ENCODE measurements around the gene ENDOV.
"Not testable (repeated sequence)": the region's sequence is repeated elsewhere in the genome, so short reads cannot be mapped to it uniquely, and the experiment has no call there.

ENDOV gene

DNA sequence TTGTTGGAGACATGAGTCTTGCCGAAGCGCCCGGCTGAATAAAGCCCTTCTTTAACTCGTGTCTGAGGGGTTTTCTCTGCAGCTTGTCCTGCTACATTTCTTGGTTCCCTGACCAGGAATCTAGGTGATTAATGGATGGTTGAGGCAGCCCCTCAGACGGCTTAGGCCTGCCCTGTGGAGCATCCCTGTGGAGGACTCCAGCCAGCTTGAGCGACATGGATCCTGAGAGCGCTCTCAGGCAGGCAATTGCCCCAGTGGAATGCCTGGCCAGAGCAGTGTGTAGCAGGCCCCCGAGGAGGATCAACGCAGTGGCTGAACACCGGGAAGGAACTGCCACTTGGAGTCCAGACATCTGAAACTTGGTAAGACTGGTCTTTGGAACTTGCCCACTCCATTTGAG lies 17.3 kb upstream of the ENDOV start:
- no peak overlapping the region for H3K9ac ChIP-seq (ENCODE audit: insufficient read length)
- TF ChIP-seq FOXP2 (optimal IDR thresholded peaks at IDR 0.05; ENCODE audit: control extremely low read depth, extremely low read length, insufficient read depth) (no peak), EZH2 (IDR thresholded peaks at IDR 0.05) (no peak), POLR2AphosphoS5 (IDR thresholded peaks at IDR 0.05; ENCODE audit: borderline replicate concordance, low read depth, low read length) (no peak)
- no peak overlapping the region for H3K4me3 ChIP-seq
- H3K9me3 ChIP-seq (ENCODE audit: low read depth, low read length): no peaks in the 10 kb centered on the region
- no peaks in the 10 kb centered on the region for H3K36me3 ChIP-seq (ENCODE audit: insufficient read depth, low read length)
- H3K27ac ChIP-seq: no peak overlapping the region
- DNase-seq (ENCODE audit: low read depth, low spot score): no peak

DNA sequence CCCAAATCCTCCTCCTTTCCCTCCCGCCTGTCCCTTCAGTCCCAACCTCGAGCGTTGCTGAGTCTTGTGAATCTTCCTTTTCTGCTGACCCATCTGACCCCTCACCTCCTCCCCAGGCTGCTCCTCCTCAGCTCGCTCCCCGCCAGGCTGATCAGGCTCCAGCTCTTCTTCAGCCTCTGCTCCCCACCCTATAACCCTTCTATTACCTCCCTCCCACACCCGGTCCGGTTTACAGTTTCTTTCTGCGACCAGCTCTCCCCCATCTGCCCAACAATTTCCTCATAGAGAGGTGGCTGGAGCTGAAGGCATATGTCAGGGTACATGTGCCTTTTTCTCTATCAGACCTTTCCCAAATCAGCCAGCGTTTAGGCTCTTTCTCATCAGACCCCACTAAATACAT lies 13.9 kb upstream of the ENDOV start:
- not testable (repeated sequence) for H3K9ac ChIP-seq (ENCODE audit: insufficient read length); H3K9me3 ChIP-seq (ENCODE audit: low read depth, low read length); DNase-seq (ENCODE audit: low read depth, low spot score); H3K4me3 ChIP-seq; H3K36me3 ChIP-seq (ENCODE audit: insufficient read depth, low read length); H3K27ac ChIP-seq

DNA sequence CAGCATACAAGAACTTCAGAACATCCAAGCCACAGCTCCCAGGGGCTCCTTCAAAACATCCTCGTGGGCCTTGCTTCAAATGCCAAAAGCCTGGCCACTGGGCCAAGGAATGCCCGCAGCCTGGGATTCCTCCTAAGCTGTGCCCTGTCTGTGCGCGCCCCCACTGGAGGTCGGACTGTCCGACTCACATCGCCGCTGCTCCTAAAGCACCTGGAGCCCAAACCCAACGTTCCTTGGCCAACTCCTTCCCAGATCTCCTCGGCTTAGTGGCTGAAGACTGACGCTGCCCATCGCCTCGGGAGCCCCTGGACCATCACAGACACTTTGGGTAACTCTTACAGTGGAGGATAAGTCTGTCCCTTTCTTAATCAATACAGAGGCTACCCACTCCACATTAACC lies 12.9 kb upstream of the ENDOV start:
- H3K36me3 ChIP-seq (ENCODE audit: insufficient read depth, low read length); H3K9ac ChIP-seq (ENCODE audit: insufficient read length); DNase-seq (ENCODE audit: low read depth, low spot score); H3K27ac ChIP-seq; H3K4me3 ChIP-seq; H3K9me3 ChIP-seq (ENCODE audit: low read depth, low read length): not testable (repeated sequence)

DNA sequence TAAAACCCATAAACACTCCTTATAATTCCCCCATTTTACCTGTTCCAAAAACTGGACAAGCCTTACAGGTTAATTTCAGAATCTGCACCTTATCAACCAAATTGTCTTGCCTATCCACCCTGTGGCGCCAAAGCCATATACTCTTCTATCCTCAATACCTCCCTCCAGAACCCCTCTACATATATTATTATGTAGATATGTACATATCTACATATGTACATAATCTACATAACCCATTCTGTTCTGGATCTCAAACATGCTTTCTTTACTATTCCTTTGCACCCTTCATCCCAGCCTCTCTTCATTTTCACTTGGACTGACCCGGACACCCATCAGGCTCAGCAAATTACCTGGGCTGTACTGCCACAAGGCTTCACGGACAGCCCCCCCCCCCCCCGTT lies 12.0 kb upstream of the ENDOV start:
- no peak overlapping the region for H3K4me3 ChIP-seq
- TF ChIP-seq EZH2 (IDR thresholded peaks at IDR 0.05) (no peak), FOXP2 (optimal IDR thresholded peaks at IDR 0.05; ENCODE audit: control extremely low read depth, extremely low read length, insufficient read depth) (no peak), POLR2AphosphoS5 (IDR thresholded peaks at IDR 0.05; ENCODE audit: borderline replicate concordance, low read depth, low read length) (no peak)
- no peak overlapping the region for H3K9ac ChIP-seq (ENCODE audit: insufficient read length)
- H3K27ac ChIP-seq: no peak overlapping the region
- H3K36me3 ChIP-seq (ENCODE audit: insufficient read depth, low read length): no peaks in the 10 kb centered on the region
- no peaks in the 10 kb centered on the region for H3K9me3 ChIP-seq (ENCODE audit: low read depth, low read length)
- DNase-seq (ENCODE audit: low read depth, low spot score): no peak

DNA sequence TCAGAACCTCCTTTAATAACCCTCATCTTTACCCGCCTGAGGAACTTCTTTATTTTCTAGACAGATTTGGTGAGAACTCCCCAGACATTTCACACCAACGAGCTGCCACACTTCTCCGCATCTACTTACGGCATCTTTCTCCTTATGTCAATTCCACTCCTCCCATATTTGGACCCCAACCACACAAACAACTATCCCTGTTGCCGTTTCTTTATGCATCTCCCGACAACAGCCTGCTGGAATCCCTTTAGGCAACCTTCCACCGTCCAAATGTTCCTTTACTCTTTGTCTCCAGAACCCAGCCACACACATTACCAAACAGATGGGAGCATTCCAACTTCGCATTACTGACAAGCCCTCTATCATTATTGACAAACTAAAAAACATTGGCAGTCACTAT lies 8.8 kb upstream of the ENDOV start:
- no peak for DNase-seq (ENCODE audit: low read depth, low spot score)
- no peak overlapping the region for H3K27ac ChIP-seq
- no peak for TF ChIP-seq EZH2 (IDR thresholded peaks at IDR 0.05)
- no peaks in the 10 kb centered on the region for H3K36me3 ChIP-seq (ENCODE audit: insufficient read depth, low read length)
- no peak overlapping the region for H3K9ac ChIP-seq (ENCODE audit: insufficient read length)
- no peak overlapping the region for H3K4me3 ChIP-seq
- H3K9me3 ChIP-seq (ENCODE audit: low read depth, low read length): no peaks in the 10 kb centered on the region

DNA sequence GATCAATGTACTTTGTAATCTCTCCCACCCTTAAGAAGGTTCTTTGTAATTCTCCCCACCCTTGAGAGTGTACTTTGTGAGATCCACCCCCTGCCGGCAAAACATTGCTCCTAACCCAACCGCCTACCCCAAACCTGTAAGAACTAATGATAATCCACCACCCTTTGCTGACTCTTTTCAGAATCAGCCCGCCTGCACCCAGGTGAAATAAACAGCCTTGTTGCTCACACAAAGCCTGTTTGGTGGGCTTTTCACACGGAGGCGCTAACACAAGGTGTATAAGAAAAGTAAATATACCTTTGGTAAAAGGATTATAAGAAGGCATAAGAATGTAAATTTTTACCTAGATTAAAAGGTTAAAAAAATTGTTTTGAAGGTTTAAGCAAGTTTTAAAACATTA lies 7.0 kb upstream of the ENDOV start:
- H3K27ac ChIP-seq; H3K36me3 ChIP-seq (ENCODE audit: insufficient read depth, low read length); H3K4me3 ChIP-seq; H3K9ac ChIP-seq (ENCODE audit: insufficient read length); H3K9me3 ChIP-seq (ENCODE audit: low read depth, low read length); DNase-seq (ENCODE audit: low read depth, low spot score): not testable (repeated sequence)

DNA sequence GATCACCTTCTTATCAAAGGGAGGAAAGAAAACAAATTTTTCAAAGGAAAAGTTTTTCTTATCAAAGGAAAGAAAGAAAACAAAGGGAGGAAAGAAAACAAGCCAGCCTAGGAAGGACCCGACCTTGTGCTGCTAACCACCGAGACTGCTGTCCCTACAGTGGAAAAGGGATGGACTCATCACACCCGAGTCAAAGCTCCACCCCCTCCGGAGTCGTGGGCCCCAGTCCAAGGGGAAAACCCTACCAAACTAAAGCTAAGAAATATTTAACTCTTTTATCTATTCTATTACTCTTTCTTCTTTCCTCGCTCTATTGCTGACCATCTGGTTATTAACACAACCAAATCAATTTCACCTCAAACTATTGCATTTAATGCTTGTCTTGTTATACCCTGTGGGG lies 6.1 kb upstream of the ENDOV start:
- DNase-seq (ENCODE audit: low read depth, low spot score): no peak
- Histone ChIP-seq H3K9me3 (ENCODE audit: low read depth, low read length) (no peaks in the 10 kb centered on the region), H3K27ac (no peak overlapping the region), H3K36me3 (ENCODE audit: insufficient read depth, low read length) (no peaks in the 10 kb centered on the region), H3K4me3 (no peak overlapping the region), H3K9ac (ENCODE audit: insufficient read length) (no peak overlapping the region)
- TF ChIP-seq POLR2AphosphoS5 (IDR thresholded peaks at IDR 0.05; ENCODE audit: borderline replicate concordance, low read depth, low read length) (no peak), EZH2 (IDR thresholded peaks at IDR 0.05) (no peak), FOXP2 (optimal IDR thresholded peaks at IDR 0.05; ENCODE audit: control extremely low read depth, extremely low read length, insufficient read depth) (no peak)

DNA sequence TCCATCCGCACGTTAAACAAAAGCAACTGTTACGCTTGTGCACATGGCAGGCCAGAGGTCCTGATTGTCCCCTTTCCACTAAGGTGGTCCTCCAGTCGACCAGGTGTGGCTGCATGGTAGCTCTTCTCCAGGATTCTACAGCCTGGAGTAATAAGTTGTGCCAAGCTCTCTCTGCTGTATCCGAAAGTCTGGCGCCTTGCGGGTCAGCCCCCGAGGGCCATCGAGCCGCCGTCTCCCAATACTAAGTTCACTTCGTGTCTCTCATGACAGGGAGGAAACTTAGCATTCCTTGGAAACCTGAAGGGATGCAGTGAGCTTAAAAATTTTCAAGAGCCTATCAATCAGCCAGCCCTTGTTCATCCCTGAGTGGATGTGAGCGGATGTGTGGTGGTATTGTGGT lies 5.3 kb upstream of the ENDOV start:
- TF ChIP-seq EZH2 (IDR thresholded peaks at IDR 0.05) (no peak), POLR2AphosphoS5 (IDR thresholded peaks at IDR 0.05; ENCODE audit: borderline replicate concordance, low read depth, low read length) (no peak), FOXP2 (optimal IDR thresholded peaks at IDR 0.05; ENCODE audit: control extremely low read depth, extremely low read length, insufficient read depth) (no peak)
- no peak overlapping the region for H3K9ac ChIP-seq (ENCODE audit: insufficient read length)
- H3K4me3 ChIP-seq: no peak overlapping the region
- H3K9me3 ChIP-seq (ENCODE audit: low read depth, low read length): no peaks in the 10 kb centered on the region
- no peak overlapping the region for H3K27ac ChIP-seq
- DNase-seq (ENCODE audit: low read depth, low spot score): no peak
- no peaks in the 10 kb centered on the region for H3K36me3 ChIP-seq (ENCODE audit: insufficient read depth, low read length)

DNA sequence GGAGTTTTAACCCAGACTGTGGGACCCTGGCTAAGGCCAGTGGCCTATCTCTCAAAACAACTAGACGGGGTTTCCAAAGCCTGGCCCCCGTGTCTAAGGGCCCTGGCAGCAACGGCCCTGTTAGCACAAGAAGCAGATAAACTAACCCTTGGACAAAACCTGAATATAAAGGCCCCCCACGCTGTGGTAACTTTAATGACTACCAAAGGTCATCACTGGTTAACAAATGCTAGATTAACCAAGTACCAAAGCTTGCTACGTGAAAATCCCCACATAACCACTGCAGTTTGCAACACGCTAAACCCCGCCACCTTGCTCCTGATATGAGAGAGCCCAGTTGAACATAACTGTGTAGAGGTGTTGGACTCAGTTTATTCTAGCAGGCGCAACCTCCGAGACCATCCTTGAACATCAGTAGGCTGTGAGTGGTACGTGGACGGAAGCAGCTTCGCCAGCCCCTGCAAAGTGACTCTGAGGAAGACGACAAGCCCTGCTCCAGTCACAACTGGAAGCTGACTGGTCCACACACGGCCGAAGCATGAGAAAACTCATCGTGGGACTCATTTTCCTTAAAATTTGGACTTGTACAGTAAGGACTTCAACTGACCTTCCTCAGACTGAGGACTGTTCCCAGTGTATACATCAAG lies 4.4 kb upstream of the ENDOV start:
- DNase-seq (ENCODE audit: low read depth, low spot score); H3K4me3 ChIP-seq; H3K27ac ChIP-seq; H3K9me3 ChIP-seq (ENCODE audit: low read depth, low read length); H3K36me3 ChIP-seq (ENCODE audit: insufficient read depth, low read length); H3K9ac ChIP-seq (ENCODE audit: insufficient read length): not testable (repeated sequence)

Measured in SK-N-MC (cell line).